Inflammatory macrophage (primary cell): Measurements from ENCODE around the gene MYH13.

Source experiments
- DNase-seq, 2 donors: peaks; one replicate each; pipeline ENCODE4 v3.0.0-alpha.2; 2020 to 2022
- total RNA-seq, 18 experiments: gene quantifications; one replicate each; lab custom pipeline; 2026; ENCODE audit warnings: mixed read lengths in 6 of 18, inconsistent platforms in 2 of 18; lab: John Stamatoyannopoulos, UW

The MYH13 gene
- total RNA-seq, result 0 to 0.16 (median 0) reads per million in 18 experiments

GRCh38 chr17:10372906-10373305, at the start of gene MYH13:
MYH13 (minus strand) TSS chr17:10373006; CDS start chr17:10364530, 8,476 bp downstream.
- DNase-seq, result no peak

GRCh38 chr17:10421900-10422542, 49.2 kb upstream of the MYH13 start, which contains the start of gene MYH8:
MYH8 (minus strand) TSS chr17:10421950; CDS start chr17:10420227, 1,723 bp downstream.
- DNase-seq, result no peak

GRCh38 chr17:10421211-10421610, 48.4 kb upstream of the MYH13 start:
- no peak for DNase-seq

- no peak for DNase-seq
These were observed 48.0 kb upstream of the MYH13 start for GRCh38 chr17:10420811-10421210.

- no peak for DNase-seq
These were observed 44.6 kb upstream of the MYH13 start for GRCh38 chr17:10417431-10417830.

GRCh38 chr17:10415161-10415560, 42.4 kb upstream of the MYH13 start:
- no peak for DNase-seq

- no peak for DNase-seq
These were observed 30.8 kb upstream of the MYH13 start for GRCh38 chr17:10403589-10403988.

GRCh38 chr17:10398352-10398751, 25.5 kb upstream of the MYH13 start:
- DNase-seq, result no peak

- no peak for DNase-seq
These were observed 23.8 kb upstream of the MYH13 start for GRCh38 chr17:10396524-10397163.

- no peak for DNase-seq
These were observed 21.5 kb upstream of the MYH13 start for GRCh38 chr17:10394201-10394887.

GRCh38 chr17:10392880-10393279, 20.1 kb upstream of the MYH13 start:
- no peak for DNase-seq

- DNase-seq, result no peak
These were observed 13.1 kb upstream of the MYH13 start for GRCh38 chr17:10385871-10386270.

GRCh38 chr17:10384175-10384574, 11.4 kb upstream of the MYH13 start:
- DNase-seq, result no peak

GRCh38 chr17:10380631-10381408, 8.0 kb upstream of the MYH13 start:
- no peak for DNase-seq

GRCh38 chr17:10370016-10370608, 2.7 kb downstream of the MYH13 start:
- DNase-seq, result no peak

GRCh38 chr17:10369239-10369638, 3.6 kb downstream of the MYH13 start:
- no peak for DNase-seq

GRCh38 chr17:10368561-10368960, 4.2 kb downstream of the MYH13 start:
- no peak for DNase-seq

- no peak for DNase-seq
These were observed 12.2 kb downstream of the MYH13 start for GRCh38 chr17:10360578-10360977.

GRCh38 chr17:10357768-10358167, 15.0 kb downstream of the MYH13 start:
- no peak for DNase-seq

- DNase-seq, result no peak
These were observed 18.2 kb downstream of the MYH13 start for GRCh38 chr17:10354651-10355050.

- DNase-seq, result no peak
These were observed 19.9 kb downstream of the MYH13 start for GRCh38 chr17:10352893-10353292.

- peak; percentile 12 to 28 for DNase-seq
These were observed 23.4 kb downstream of the MYH13 start for GRCh38 chr17:10349403-10349802.

- no peak for DNase-seq
These were observed 28.0 kb downstream of the MYH13 start for GRCh38 chr17:10344816-10345215.
